Measurements from ENCODE around the gene RPLP2.

The RPLP2 gene

DNA sequence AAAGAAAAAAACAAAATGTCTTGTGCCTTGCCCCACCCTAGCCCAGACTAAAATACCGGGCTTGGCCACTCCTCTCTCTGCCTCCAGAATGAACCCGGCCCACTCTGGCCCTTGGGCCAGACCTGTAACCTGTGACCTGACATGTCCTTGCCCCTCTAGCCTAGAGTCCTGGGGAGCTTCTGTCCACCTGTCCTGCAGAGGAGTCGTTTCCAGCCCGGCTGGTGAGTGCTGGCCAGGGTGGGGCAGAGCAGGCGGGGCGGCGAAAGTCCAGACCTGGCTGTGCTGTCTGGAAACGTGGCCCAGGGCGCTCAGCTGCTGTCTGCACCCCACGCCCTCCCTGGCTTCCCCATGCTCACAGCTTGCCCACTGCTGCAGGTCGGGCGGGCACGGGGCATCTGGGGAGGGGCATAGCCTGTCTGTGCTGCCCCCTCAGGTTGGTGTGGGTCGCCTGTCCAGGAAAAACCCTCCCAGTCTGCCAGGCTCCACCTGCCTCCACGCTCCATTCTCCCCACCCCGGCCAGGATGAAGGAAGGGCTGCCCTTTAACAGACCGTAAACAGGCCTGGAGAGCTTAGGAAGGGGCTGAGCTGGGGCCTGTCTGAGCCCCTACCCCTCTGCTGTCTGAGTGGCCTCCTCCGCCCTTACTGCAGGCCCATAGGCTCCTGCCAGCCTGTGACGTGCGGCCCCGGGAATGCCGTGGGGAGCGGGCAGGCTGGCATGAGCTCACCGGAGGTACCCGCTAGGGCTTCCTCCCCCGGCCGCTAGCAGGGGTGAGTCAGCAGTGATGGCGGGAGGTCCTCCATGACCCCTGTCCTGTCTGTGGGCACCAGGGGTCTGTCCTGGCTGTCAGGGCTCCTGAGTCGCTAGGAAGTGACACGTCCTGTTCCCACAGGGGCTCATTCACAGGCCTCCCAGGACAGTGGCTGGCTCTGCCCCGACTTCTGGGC, 24.9 kb downstream of the RPLP2 start:
- no peak for DNase-seq (ENCODE audit: low read depth, low spot score)

DNA sequence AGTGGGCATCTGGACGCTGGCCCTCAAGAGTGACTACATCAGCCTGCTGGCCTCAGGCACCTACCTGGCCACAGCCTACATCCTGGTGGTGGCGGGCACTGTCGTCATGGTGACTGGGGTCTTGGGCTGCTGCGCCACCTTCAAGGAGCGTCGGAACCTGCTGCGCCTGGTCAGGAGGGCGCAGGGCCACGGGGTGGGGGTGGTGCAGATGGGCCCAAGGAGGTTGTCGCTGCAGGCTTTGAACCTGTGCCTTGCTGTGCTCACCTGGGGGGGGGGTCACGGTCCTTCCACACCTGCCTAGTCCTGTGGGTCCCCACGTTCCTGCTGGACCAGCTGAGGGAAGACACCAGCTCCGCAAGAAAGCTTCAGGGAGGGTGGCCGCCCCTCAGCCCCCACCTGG, 26.5 kb downstream of the RPLP2 start:
- no peak for DNase-seq (ENCODE audit: low read depth, low spot score)

DNA sequence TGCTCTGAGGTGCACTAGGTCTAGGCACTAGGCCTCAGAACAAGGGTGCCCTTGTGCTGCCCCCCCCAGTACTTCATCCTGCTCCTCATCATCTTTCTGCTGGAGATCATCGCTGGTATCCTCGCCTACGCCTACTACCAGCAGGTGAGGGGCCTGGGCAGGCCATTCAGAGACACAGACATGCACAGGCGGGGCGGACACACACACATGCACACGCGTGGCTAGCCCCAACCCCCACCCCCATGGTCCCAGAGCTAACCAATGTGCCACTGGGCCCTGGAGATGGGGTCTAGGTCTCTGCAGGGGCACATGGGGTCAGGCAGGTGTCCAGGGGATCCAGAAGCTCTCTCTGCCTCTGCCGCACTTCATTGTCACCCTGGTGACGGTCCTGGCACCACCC, 26.9 kb downstream of the RPLP2 start:
- no peak for DNase-seq (ENCODE audit: low read depth, low spot score)

DNA sequence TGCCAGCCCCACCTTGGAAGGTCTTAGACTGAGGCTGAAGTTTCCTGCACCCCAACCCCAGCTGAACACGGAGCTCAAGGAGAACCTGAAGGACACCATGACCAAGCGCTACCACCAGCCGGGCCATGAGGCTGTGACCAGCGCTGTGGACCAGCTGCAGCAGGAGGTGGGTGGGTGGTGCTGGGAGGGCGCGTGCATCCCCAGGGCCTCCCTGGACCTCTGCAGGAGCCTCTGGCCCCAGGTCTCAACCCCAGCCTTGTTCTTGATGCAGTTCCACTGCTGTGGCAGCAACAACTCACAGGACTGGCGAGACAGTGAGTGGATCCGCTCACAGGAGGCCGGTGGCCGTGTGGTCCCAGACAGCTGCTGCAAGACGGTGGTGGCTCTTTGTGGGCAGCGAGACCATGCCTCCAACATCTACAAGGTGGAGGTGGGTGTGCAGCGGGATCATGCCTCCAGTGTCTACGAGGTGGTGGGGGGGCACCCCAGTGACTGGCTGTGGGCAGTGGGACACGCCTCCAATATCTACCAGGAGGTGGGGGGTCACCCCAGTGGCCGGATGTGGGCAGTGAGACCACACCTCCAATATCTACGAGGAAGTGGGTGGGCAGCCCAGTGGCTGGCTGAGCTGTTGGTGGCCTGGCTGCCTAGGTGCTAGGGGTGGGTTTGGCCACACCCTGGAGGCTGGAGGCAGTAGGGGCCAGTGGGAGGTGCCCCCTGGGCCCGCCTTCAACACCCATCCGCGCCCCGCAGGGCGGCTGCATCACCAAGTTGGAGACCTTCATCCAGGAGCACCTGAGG, 27.6 kb downstream of the RPLP2 start:
- DNase-seq (ENCODE audit: low read depth, low spot score) = no peak

DNA sequence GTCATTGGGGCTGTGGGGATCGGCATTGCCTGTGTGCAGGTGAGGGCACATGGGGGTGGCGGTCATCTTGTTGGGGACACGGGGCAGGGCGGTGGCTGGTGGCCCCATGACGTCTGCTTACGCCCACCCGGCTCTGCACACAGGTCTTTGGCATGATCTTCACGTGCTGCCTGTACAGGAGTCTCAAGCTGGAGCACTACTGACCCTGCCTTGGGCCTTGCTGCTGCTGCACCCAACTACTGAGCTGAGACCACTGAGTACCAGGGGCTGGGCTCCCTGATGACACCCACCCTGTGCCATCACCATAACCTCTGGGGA, 28.2 kb downstream of the RPLP2 start:
- no peak for DNase-seq (ENCODE audit: low read depth, low spot score)

DNA sequence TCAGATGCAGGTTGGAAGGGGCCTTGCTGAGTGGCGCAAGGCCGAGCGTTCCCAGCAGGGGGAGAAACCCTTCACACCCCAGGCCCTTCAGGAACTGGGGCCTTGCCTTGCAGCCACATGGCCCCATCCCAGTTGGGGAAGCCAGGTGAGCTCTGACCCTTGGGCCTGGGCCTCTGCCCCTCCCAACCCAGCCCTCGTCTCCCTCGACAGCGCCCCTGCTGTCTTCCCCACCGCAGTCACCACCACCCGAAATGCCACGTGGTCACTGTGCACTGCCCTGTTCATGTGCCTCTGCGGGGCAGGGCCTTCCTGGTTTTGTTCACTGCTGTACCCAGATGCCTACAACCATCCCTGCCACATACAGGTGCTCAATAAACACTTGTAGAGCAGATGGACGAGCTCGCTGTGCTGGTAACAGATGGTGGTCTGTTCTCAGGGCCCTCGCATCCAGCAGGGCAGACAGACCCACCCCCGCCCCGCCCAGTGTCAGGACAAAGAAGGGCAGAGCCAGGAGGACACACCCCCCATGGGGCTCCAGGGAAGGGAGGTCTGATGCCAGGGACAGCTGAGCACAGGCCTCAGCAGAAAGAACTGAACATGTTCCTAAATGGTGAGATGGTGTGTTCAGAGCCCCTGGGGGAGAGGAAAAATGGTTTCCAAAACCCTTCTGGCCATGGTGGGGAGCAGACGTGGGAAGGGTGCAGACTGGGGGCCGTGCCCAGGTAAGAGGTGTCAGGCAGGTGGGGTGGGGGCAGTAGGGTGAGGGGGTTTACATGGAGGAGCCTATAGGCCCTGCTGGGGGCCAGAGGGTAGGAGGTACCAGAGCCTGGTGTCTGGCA, 28.9 kb downstream of the RPLP2 start:
- no peak for DNase-seq (ENCODE audit: low read depth, low spot score)

DNA sequence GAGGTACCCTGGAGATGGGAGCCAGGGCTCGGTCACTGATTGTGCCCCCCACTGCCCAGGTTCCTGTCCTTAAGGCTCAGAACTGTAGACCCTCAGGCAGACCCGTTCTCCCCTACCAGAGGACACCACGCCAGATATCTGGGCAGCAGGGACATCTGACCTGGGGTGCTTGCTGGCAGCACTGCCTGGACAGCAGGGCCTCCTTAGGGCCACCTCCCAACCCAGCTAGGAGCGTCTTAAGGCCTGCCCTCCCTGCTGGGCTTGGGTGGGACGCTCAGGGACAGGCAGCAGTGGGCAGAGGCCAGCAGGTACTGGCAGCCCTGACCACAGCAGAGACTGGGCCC, 29.5 kb downstream of the RPLP2 start:
- DNase-seq (ENCODE audit: low read depth, low spot score) = no peak

DNA sequence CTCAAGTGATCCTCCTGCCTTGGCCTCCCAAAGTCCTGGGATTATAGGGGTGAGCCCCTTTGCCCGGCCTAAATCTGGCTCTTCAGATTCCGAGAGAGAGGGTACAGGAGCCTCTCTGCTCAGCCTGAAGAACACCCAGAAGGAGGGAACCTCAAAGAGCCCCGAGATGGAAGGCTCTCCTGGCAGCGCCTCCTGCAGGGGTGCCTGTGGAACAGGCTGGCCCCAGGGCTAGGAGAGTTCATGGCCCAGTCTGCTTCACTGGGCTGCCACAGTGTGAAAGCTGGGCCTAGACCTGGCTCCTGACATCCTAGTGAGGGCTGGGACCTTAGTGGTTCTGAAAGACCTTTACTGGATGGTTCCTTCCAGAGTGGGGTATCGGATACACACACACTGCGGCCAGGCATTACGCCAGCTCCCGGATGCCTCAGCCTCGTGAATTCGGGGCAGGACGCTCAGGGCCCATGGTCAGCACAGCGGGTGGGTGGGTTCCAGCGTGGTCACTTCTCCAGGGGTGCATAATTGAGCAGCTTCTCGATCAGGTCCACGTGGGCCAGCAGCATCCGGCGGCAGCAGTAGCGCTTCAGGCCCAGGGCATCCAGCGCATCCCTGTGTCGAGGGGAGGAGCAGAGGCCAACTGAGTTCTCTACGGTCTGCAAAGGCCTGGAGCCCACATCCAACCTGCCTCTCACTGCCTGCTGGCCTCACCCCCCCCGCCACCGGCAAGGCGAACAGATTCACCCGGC, 30.3 kb downstream of the RPLP2 start:
- DNase-seq (ENCODE audit: low read depth, low spot score) = no peak

DNA sequence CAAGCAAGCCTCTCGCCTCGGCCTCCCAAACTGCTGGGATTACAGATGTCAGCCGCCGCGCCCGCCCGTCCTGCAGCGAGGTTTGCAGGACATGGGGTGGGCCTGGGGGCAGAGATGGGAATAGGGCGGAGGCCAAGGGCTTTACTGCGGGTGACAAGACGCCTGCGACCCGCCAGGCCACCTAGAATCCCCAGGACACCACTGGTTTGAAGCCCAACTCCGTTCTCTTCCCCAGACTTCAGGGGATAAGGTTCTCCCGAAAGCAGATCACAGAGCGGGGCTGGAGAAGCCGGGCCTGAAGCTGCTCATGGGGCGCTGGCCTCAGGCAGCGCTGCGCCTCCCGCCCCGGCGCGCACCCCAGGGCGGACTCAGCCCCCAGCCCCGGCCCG, 32.2 kb downstream of the RPLP2 start:
- DNase-seq (ENCODE audit: low read depth, low spot score) = no peak

DNA sequence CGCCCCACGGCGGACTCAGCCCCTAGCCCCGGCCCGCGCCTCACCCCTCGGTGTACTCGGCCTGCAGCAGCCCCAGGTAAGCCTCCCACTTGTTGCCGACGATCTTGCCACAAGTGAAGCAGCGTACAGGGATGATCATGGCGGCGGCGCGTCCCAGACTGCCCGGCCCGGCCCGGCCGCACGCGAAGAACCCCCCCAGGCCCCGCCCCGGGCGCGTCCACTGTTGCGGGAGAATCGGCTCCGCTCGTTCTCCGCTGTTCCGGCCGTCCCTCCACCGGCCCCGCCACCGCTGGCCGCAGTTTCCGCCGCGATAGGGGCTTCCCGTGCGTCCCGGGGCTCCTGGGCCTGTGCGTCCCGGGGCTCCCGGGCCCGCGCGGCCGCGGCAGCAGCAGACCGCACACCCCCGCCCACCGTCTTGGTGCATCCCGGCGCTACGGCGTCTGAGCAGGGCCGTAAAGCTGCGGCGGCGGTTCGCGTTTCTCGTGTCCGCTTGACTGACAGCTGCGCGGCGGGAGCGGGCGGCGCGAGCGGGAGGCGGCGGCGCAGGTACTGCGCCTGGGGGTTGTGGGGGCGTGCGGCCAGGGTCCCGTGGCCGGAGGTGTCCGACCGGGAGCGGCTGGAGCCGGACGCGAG, 32.7 kb downstream of the RPLP2 start, which contains the start of the genes POLR2L and TSPAN4:
Gene POLR2L (minus strand): TSS at position 160 of the 633 bp plus-strand sequence. CDS start 21 bp downstream, at position 139.
Gene TSPAN4 (plus strand): TSS at position 483 of the 633 bp plus-strand sequence. CDS start 7,453 bp downstream, outside the sequence.
- no peak for DNase-seq (ENCODE audit: low read depth, low spot score)

DNA sequence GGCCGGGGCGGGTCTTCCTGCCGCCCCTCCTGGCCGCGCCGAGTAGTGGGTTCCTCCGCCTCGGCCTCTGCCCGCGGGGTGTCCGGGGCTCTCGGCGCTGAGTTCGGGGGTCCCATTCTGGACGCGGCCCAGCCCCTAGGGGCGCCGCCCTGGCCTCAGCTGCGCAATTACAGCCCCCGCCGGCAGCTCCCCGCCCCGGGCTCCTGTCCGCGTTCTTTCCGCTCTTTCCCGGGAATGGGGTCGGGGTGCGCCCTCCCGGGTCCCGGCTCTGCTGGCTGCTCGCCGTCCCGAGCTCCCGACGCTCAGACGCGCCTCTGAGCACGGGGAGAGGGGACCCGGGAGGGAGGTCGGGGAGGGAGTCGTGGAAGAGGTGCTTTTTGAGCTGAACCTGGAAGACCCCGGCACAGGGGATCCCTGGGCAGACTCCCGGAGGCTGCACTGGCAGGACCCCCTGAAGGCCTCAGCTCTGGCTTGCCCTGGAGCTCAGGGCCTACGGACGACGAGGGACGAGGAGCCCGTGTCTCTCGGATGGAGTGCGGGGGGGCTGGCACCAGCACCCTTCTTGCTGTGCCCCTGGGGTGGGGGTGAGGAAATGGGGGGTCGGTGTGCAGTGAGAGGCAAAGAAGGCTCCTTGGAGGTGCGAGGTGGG, 33.4 kb downstream of the RPLP2 start:
- no peak for DNase-seq (ENCODE audit: low read depth, low spot score)

DNA sequence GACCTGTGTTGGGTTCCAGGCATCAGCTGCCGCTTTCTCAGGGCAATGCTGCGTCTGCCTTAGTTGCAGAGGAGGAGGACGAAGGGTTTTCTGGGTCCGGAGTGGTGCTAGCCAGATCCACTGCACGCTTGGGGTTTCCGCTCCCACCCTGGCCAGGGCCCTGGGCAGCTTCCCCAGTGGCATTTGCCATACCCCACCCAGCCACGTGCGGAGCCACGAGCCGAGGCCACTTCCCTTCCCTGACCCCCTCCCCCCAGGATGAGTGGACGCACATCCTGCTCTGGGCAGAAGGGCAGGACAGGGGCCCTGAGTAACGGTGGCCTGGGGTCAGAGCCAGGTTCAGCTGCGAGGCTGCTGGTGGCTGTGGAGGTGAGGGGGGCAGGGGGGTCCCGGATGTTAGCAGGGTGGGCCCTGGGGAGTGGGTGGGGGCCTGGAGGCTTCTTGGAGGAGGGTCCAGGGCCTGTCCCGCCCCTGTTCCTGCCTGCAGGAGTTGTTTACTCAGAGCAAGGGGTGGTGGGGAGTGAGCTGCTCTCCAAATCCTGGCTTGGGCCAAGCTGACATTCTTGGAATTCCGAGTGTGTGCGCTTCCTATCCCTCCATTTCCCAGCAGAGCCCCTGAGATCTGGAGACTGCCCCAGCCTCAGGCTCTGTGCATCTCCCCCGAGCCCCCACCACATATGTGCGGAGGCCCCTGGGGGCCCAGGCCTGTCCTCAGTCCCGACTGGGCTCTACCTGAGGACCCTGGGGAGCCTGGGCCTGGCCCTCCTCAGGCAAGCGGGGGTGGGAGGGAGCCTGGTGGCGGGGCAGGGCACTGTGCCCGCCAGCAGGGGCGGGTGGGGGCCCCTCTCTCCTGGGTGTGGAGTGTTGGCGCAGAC, 34.3 kb downstream of the RPLP2 start:
- no peak for DNase-seq (ENCODE audit: low read depth, low spot score)

DNA sequence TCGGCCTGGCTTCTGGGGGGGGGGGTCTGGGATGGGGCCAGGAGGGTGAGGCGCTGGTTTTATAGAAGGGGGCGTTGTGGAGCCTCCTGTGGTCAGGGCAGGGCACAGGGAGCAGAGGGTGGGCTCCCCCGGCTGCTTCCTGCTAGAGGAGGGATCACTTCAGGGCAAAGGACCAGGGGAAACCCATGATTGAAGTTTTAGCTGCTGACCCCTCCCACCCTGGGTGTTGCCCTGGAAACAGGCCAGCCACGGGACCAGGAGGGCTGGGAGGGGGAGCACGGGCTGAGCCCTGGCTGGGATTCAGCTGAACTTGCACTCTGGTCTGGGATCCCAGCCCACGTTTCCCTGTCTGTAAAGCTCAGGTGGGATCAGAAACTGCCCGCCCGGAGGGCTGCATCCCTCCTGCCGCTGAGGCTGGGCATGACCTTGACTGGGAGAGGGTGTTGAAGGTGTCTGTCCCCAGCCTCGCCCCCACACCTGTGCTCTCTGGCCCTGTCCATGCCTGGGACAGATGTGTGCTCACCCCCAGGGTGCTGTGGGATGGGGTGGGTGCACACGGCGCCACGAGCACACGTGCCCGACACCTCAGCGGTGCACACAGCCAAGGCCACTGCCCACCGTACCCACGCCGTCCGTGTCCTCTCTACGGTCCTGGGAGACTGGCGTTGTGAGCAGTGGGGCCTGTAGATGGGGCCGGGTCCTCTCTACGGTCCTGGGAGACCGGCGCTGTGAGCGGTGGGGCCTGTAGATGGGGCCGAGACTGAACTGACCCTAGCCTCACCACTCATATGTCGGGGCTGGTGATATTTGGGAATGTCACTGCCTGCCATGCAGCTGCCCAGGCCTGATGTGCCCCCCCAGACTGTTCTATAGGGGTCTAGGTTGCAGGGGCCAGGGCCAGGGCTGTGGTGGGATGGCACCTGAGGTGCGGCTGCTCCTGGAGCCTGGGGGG, 35.2 kb downstream of the RPLP2 start:
- peak; percentile 82 for DNase-seq (ENCODE audit: low read depth, low spot score)

DNA sequence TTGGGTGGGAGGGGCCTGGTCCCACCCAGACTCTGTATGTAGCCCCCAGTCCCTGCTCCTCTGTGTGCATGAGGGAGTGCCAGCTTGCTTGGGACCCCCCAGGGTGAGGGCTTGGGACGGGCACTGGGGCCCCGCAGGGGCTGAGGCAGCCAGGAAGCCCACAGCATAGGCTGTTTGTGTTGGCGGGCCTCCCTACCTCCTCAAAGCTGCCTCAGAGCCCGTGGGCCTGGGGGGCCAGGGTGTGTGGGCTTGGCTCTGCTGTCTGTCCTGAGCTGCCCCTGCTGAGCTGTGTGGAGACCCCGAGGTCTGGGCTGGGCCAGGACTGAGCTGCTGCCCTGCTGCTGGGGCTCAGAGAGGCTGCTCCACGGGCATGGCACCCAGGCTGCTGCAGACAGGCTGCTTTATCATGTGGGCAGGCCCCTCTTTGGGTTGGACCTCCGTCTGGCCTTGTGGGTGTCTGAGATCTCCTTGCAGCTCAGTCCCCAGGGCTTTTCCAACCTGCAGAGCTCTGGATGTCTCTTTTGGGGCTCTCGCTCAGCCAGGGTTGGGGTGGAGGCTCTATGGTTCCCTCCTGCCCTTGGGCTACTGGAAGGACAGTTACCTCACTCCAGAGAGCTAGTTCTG, 36.2 kb downstream of the RPLP2 start:
- no peak for DNase-seq (ENCODE audit: low read depth, low spot score)

DNA sequence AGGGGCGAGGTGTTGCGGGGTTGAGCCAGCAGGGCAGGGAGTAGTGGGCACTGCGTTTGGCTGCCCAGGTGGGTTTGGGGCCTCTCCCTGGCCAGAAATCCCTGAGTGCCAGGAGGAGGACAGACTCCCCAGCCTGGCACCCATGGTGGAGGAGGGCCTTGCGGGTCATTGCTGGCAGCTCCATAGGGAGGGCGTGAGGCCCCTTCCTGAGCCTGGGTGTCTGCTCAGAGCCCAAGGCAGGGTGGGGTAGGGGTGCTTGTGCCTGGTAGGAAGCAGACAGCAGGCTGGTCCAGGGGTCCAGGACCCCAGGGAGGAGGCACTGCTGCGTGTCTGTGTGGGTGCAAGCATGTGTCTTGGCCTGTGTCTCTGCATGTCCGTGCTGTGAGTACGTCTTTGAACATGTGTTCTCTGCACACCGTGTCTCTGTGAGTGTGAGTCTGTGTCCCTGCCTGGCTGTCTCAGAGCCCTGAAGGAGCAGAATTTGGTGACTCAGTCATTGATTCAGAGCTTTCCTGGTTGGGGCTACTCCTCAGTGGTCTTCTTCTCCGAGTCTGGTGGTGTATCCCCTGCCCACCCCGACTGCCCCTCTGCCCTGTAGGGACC, 36.8 kb downstream of the RPLP2 start:
- DNase-seq (ENCODE audit: low read depth, low spot score) = no peak

DNA sequence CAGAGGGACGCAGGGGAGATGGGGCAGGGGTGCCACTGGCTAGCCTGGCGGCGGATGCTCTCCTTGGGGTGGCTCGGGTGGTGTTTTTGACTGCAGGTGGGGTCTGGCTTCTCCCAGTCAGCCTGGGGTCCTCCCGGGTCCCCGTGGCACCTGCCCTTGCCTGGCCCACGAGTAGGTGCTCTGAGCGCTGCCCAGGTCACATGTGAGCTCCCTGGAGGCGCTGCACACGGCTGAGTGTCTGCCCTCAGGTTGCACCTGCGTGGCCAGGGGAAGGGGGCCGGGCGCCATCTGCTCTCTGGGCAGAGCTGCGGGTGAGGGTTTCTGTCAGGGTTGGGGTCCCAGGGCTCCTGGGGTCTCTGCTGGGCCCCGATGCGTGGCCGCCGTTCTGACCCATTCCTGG, 38.1 kb downstream of the RPLP2 start:
- no peak for DNase-seq (ENCODE audit: low read depth, low spot score)

DNA sequence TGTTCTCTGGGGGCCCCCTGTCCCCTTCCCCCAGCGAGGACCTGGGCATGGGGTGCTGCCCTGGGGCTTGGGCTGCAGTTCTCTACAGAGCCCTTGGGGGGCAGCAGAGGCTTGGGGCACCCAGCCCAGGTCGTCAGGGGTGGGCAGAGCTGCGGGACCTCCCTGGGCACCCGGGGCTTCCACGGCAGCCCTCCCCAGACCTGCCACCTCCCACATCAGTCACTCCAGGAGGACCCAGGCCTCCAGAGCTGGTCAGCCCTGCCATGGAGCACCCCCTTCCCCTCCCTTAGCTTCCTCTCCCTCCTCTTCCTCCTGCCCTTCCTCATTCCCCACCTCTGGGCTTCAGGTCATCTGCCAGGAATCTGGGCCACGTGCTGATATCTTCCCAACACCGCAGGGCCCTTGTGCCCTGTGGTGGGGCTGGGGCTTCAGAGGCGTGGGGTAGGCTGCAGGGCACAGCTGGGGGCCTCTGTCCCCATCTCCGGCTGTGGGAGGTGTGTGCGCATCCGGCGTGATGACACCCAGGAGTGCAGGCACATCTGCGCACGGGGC, 38.7 kb downstream of the RPLP2 start:
- no peak for DNase-seq (ENCODE audit: low read depth, low spot score)
